Skin epidermis (tissue), 12 donors: ENCODE data around the gene MTA1.

ENCODE experiments used
- H3K27ac ChIP-seq, 21 experiments: fragments of 200-600 bp; sonication (generic) in 11 of 21; one replicate each; pipeline ENCODE4 v1.5.0; 2020; ENCODE audit warnings: mild to moderate bottlenecking in 3 of 21, inconsistent platforms in 2 of 21, moderate library complexity in 2 of 21
- H3K4me3 ChIP-seq, 7 experiments: fragments of 200-600 bp; sonication (generic) in 2 of 7; one replicate each; pipeline ENCODE4 v1.5.0; 2020; ENCODE audit warnings: inconsistent platforms in 2 of 7, mild to moderate bottlenecking in 2 of 7, moderate library complexity in 1 of 7

The MTA1 gene

DNA sequence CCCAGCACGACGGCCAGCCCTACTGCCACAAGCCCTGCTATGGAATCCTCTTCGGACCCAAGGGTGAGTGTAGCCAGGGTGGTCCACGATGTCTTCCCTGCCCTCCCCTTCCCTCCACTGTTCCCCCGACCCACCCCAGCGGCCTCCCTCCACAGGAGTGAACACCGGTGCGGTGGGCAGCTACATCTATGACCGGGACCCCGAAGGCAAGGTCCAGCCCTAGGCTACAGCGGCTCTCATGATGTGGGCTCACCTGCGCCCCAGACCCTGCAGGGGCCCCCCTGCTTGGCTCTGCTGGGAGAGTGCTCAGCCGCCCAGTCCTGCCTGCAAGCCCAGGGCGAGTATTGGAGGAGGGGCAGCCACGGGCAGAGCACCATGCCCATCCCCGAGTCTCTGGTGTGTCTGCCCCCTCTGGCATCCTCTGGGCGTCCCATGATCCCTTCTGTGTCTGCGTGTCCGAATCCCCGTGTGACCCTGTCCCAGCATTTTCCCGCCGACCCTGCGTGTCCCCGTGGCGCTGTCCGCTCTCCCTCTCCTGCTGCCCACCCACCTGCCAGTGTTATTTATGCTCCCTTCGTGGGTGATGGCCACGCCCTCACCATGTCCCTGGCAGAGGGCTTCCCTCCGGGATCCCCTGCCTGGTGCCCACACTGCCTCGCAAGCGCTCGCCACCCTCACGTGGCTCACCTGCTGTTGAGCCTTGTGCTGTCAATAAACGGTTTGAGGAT lies 60.0 kb downstream of the MTA1 start:
- no peak overlapping the region for H3K4me3 ChIP-seq
- H3K27ac ChIP-seq, result peak overlapping the region in 7 of 21 experiments; percentile 93 to 99 (median 97)

DNA sequence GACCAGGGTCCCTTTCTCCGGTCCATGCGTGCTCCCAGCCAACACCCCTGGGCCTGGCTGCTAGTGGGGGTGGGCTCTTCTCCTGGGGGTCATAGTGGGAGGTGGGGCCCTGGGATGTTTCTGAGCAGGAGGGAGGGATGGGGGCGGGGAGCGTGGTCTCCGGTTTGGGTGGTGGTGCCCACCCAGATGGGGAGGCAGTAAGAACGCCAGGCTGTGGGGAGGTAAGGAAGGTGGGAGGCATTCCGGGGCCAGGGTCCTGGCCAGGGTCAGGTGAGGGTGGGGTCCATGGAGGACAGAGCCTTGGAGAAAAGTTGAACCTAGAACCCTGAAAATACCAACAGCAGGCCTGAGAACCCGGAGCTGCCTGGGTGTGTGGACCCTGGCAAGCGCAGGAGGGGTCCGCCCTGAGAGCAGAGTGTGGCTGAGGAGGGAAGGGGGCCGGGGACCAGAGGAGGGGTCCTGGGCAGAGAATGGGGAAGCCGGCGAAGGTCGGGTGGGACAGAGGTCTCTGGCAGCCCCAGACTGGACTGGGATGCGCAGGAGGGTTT lies 60.6 kb downstream of the MTA1 start:
- Histone ChIP-seq H3K27ac (peak overlapping the region in 19 of 21 experiments; percentile 0 to 99 (median 95)), H3K4me3 (no peak overlapping the region)

DNA sequence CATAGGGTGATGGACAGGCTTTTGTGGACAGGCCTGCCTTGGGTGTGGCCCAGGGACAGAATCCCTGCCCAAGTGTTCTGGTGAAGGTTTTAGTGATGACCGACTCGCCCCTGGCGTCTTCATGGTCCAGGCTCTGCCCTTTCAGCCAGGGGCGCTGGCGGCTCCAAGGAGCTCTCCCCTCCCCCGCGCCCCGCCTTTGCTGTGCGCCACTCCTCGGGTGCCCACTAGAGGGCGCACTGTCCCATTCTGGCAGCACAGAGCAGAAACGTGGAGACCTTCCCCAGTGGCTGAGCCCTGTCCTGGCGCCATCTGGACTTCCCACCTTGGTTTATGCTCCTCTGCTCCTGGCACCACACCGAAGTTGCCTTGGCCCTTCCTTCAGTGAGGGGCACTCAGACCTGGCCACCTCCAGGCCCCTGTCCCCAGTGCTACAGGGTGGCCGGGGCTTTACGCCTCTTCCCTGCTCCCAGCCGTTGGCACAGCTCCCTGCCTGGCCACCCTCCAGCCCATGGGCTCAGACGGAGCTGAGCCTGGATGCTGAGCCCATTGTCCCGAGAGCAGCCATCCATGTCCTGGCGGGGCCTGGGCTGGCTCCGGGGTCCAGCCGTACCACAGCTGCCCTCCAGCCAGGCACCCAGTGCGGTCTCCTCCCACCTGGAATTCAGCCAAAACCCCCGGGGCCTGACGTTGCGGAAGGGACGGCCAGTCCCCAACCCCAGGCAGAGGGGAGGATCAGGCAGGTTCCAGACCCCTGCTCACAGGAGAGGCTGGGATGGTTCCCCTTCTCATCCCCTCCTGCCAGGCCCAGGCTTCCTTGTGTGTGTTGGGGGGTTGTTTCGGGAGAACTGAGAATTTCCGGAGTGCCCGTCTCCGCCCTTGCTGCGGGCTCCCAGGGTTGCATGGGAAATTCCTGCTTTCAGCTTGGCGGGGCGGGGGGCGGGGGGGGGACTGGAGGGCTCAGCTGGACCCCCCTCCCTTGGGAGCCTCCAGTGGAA lies 61.5 kb downstream of the MTA1 start:
- Histone ChIP-seq H3K4me3 (peak overlapping the region; percentile 20 to 31 (median 28)), H3K27ac (peak overlapping the region; percentile 84 to 99 (median 95))

DNA sequence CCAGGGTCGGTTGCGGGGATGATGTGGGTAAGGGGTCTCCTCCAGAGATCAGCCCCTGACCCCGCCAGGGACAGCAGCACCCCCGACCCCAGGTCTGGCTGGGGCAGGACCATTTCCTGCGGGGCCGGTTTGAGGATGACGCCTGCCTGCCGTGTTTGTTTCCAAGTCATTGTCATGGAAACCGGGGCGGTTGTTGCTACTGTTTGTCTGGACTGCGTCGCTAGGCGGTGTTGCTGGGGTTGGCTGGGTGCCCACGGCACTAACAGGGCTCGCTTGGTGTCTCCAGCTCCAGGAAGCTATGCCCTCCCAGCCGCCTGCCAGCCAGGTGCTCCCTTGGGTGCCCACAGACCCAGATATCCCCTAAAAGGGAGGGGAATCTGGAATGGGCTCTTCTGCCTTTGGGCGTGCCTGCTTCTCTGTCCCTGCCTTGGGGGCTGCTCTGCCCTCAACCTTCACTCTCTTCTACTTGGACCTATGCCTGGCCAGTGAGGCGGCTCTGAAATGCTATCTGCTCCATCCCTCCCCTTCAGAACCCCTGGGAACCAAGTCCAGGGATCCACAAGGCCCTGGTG lies 62.3 kb downstream of the MTA1 start:
- Histone ChIP-seq H3K27ac (peak overlapping the region; percentile 84 to 99 (median 95)), H3K4me3 (peak overlapping the region; percentile 20 to 31 (median 28))

DNA sequence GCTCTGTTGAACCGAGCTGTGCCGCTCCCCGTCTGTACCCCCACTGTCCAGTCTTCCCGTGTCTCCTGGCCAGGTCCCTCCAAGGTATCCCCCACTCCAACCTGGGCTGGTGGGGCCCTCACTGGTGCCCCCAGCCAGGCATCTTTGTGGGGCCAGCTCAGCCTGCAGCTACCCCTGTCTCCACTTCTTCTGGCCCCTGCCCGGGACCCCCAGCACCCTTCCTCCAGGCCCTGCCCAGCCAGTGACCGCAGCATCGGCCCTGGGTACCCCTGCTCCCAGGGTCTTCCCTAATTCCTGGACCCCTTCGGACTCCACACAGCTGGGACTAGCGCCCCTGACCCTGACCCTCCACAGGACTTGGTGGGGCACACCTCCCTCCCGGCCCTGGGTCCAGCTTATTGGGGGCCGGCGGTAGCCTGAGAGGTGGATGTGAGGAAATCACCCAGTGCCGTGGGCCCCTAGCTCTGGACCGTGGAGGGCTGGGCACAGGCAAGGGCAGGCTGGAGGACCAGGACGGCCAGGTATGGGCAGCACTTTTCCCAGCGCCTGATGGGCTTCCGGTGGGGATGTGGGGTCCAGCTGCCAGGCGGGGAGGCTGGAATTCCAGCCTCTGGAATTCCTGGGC lies 63.0 kb downstream of the MTA1 start:
- Histone ChIP-seq H3K27ac (peak overlapping the region; percentile 51 to 99 (median 95)), H3K4me3 (no peak overlapping the region)

DNA sequence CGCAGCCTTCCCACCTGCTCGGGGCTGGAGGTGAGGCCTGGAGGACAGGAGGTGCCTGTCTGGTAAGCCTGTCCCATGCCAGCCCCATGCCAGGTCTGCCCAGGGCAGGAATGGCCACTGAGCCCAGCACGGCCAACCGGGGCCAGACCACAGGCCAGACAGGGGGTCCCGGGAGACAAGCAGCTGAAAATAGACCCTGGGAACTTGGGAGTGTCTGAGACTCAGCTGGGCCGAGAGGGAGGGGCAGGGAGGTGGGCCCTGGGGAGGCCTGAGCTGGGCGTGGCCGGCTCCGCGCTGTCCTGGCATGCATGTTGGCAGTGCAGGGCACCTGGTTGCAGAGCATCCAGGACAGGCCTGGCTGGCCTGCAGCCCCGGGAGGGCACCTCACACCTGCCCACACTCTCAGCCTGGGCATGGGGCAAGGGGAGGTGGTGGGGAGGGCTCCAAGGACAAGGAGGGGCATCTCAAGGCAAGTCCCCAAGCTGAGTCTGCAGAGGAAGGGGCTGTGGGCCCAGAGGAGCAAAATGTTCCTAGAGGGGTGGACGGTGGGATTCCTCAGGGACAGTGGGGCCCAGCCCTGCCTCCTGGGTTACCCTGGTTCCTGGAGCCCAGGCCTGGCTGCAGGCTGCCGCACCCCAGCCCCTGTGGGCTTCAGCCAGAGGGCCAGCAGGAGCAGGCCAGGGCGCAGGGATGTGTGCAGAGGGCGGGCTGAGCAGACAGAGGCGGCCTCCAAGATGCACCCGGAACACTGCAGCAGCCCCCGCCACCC lies 63.9 kb downstream of the MTA1 start:
- H3K4me3 ChIP-seq, result no peak overlapping the region

DNA sequence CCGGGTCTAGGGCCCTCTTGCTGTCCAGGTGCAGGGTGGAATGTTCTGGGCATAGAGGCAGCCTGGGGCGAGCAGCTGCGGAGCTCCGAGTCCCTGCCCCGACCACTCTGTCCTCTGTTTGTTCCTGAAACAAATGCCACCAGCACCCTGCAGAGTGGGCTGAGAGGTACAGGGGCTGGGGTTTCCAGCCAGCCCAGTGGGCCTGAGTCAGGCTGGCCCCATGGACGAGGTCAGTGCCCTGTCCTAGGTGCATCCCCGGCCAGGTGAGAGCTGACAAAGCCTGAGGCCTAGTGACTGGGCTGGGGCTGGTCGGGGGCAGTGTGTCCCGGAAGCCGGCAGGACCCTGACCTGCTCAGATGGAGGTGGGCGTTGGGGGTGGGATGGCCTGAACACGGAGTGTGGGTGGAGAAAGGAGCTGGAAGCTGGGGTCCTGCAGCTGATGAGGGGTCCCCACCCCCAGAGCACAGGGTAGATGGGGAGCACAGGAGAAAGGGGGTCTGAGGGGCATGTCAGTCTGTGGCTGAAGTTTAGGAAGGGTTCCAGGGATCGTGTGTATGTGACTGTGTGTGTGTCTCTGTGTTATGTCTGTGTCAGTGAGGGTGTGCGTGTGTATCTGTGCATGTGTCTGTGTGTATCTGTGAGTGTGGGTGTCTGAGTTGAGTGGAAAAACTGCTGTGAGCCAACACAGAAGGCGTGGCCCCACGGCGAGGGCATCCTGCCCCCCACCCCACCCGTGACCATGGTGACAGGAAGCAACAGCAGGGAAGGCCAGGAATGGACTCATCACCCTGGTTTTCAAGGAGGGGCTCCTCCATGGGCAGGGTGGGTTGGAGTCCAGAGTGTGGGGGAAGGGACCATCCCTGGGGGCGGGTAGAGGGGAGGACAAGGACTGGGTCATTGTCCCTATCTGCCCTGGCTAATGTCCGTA lies 64.7 kb downstream of the MTA1 start:
- H3K27ac ChIP-seq, result peak overlapping the region in 18 of 21 experiments; percentile 7 to 99 (median 96)
- no peak overlapping the region for H3K4me3 ChIP-seq

More for the DNA sequence above, 63.9 kb downstream of the MTA1 start:
- peak overlapping the region in 19 of 21 experiments; percentile 18 to 99 (median 95) for H3K27ac ChIP-seq

DNA sequence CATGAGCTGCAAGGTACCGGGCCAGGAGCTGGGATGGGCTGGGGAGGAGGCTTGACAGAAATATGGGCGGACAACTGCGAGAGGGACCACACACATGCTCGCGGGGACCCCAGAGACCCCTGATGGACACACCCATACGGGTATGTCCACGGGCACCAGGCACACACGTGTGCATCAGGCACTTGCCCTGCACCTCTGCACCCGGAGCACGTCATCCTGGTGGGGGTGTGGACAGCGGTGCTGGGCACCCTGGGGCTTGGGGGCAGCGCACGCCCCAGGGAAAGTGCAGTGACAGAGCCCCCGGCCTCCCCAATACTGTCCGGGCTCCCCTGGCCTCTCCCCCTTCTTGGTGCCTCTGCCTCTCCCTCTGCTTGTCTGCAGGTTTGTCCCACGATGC lies 65.4 kb downstream of the MTA1 start:
- Histone ChIP-seq H3K27ac (peak overlapping the region in 15 of 21 experiments; percentile 14 to 99 (median 96)), H3K4me3 (no peak overlapping the region)

DNA sequence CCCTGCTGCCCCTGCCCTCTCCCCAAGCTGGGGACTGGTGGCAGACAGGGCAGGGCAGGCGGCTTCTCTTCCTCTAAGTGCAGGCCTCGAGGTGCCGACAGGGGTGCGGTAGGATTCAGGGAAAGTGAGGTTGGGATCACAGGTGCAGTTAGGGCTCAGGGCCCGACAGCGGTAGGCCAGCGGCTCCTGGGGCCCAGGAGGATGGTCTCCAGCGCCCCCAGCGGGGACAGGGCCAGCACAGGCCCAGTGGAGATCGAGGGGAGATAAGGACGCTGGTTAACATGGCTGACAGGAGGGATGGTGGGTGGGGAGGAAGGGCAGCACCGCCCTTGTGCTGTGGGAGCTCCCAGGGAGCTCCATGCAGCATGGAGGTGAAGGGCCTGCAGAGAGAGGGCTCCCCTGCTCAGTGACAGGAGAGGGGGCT lies 66.1 kb downstream of the MTA1 start:
- Histone ChIP-seq H3K4me3 (peak overlapping the region in 2 of 7 experiments; percentile 76 to 88), H3K27ac (peak overlapping the region in 20 of 21 experiments; percentile 8 to 99 (median 94))

DNA sequence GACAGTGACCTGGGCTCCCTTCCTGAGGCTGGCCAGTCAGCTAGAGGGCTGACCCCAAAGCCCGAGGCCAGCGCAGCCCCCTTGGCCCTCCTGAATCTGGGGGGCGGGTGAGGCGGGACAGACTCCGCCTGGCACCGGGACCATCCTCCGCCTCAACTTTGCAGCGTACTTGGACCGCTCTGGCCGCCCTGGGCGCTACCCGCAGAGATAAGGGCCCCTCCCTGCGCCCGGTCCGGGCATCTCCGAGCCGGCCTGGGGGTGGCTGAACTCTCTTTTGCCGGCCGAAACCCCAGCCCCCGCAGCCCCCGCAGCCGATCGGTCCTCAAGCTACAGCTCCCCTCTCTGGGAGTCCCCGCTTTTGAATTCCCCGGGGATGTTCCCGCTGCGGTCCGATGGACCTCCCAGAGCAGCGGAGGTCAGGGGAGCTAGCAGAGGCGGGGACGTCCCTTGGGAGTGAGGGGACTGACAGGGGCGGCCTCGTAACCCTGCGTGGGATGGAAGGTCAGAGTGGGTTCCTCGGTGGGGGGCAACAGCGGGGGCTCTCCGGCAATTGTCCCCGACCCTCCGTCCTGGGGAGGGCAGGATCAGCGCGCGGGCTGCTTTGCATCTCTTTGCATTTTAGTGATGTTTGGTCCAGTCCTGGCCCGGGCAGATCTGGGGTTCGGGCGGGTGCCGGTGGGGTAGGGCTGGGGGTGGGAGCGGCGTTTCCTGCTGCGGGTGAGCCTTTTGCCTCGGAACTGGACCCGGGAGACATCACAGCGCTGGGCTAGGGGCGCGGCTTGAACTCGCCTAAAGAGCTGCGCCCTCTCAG lies 66.7 kb downstream of the MTA1 start, which contains the start of gene CRIP1:
CRIP1 (plus strand) TSS at position 724 of the 811 bp plus-strand sequence. CDS start 374 bp downstream, outside the sequence.
- Histone ChIP-seq H3K4me3 (peak within 1 kb of the TSS; percentile 37 to 88 (median 65)), H3K27ac (peak within 1 kb of the TSS; percentile 52 to 99 (median 93))

DNA sequence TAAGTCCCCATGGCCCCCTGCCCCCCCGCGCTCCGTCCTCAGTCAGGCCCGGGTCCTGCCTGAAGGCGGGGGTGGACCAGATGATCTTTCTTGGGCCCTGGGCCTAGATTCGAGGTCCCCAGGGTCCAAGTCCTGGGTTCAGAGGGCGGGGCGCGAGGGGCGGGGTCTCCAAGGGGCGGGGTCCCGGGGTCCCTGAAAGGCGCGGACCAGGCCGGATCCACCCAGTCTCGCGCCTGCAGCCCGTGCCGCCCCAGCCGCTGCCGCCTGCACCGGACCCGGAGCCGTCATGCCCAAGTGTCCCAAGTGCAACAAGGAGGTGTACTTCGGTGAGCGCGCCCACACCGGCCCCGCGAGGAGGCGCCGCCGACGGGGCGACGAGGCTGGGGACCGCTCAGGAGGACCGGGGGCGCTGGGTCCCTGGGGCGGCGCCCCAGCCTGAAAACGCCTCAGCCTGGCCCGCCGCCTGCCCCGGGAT lies 67.4 kb downstream of the MTA1 start:
- peak overlapping the region; percentile 37 to 88 (median 65) for H3K4me3 ChIP-seq
- H3K27ac ChIP-seq, result peak overlapping the region; percentile 52 to 99 (median 93)

DNA sequence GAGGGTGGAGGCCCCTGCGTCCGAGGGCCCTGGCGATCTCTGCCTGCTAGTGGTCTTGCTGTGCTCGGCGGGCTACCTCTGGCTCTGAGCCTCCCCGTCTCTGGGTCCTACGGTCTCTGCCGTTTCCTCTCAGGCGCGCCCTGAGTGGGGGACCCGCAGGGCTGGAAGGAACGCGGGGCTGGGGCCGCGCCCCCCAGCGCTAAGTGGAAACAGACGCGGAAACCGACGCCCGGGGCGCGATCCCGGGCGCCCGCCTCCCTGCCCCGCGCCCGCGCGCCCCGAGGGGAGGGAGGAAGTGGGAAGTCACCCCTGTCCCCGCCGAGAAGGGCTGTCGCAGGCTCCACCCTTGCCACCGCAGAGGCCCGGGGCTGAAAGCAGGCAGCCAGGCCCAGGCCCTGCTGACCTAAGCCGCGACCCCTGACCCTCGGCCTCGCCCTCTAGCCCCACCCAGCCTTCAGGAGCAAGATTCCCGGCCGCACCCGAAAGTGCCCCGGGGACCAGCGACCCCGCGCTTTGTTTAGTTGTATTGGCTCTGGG lies 67.9 kb downstream of the MTA1 start:
- Histone ChIP-seq H3K27ac (peak overlapping the region; percentile 52 to 99 (median 93)), H3K4me3 (peak overlapping the region; percentile 37 to 88 (median 65))

DNA sequence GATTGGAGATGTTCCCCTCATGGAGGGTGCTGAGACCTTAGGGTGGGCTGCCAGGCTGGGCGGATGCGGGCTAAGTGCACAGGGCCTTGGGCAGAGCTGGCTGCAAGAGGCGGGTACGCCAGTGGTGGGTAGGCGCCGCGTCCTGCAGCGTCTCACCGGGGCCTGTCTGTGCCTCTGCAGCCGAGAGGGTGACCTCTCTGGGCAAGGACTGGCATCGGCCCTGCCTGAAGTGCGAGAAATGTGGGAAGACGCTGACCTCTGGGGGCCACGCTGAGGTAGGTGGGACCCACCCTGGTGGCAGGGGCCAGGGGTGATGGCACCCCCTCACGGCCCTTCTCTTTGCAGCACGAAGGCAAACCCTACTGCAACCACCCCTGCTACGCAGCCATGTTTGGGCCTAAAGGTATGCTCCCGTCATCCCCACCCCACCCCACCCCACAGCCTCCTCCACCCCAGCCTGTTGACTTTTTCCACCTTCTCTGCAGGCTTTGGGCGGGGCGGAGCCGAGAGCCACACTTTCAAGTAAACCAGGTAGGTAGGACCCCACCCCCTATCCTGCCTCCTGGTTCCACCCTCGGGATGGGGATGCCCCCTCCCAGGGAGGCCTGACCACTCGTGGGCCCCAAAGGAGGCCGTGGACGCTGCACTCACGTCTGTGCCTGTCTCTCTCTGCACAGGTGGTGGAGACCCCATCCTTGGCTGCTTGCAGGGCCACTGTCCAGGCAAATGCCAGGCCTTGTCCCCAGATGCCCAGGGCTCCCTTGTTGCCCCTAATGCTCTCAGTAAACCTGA lies 68.6 kb downstream of the MTA1 start:
- peak overlapping the region; percentile 52 to 99 (median 93) for H3K27ac ChIP-seq
- peak overlapping the region; percentile 37 to 88 (median 65) for H3K4me3 ChIP-seq

DNA sequence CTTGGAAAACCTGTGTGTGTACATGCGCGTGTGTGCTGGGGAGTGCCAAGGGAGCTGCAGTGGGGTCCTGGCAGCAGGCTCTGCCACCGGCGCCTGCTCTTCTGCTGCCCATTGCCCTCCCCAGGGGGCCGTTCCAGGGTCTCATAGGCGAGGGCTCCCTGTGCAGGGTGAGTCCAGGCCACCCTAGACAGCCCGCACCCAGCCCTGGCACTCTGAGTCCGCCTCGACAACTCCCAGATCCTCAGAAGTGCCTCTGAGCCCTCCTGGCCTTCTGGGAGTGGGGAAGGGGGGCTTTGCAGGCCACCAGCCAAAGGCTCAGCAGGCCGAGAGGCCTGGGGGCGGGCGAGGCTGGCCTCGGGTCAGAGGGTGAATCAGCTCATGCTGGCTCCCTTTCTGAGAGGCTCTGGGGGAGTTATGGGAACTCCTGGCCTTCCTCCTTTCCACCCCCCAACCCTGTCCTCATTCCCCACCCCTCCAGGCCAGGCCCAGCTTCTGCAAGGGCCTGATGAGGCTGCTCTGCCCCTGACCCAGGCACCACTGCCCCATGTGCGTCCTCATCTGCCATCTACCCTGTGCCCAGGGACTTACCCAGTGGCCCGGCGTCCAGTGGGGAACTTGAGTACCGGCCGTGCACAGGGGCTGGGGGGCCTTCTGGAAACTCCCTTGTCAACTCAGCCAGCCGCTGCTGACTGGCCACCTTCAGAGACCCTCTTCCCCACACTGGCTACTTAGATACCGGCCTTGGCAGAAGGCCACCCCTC lies 69.3 kb downstream of the MTA1 start:
- Histone ChIP-seq H3K27ac (peak overlapping the region in 20 of 21 experiments; percentile 52 to 99 (median 94)), H3K4me3 (peak overlapping the region; percentile 37 to 88 (median 65))
